Upper lobe of left lung (tissue), 4 donors: Measurements from ENCODE around the gene PALLD.

Experiments
- EP300 ChIP-seq, 4 donors: sonication (generic); formaldehyde crosslinking; IDR thresholded peaks; one replicate each; pipeline ENCODE4 v1.5.1; 2017; ENCODE audit warnings: antibody characterized with exemption in 4 of 4, control low read depth in 2 of 4
- POLR2A ChIP-seq, 4 donors: fragments of 450-650 bp; IDR thresholded peaks; one replicate each; pipeline ENCODE4 v1.5.1; 2016 to 2017; ENCODE audit warnings: antibody characterized with exemption in 4 of 4, mild to moderate bottlenecking in 2 of 4
- POLR2AphosphoS5 ChIP-seq, 2 donors: sonication (generic); formaldehyde crosslinking; IDR thresholded peaks; one replicate each; pipeline ENCODE4 v1.5.1; 2017; ENCODE audit warnings: antibody characterized with exemption in 2 of 2
- TF ChIP-seq, protein P1 (sequence below), 6 experiments: fragments of 450-650 bp in 4 of 6; fragments of 200-600 bp in 2 of 6; sonication (generic) in 2 of 6; IDR thresholded peaks; one replicate each; pipeline ENCODE4 v1.5.1; 2016 to 2019; ENCODE audit warnings: antibody characterized with exemption in 6 of 6

DNA sequence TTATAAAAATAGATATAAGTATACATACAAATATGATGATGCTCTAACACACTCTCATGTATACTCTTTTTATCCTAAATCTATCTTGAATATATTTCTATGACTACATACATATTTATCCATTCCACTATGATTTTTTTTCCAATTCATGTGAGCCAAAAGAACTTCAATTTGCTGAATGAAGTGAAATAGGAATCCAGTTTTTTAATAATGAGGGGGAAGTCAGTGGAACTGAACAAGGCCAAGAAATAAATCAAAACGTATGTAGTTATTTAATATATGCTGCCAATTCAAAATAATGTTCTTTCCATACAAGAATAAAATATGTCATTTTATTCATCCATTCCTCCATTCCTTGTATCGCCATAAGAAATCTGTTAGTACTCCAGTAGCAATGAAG, 6.1 kb upstream of the PALLD start:
- TF ChIP-seq POLR2AphosphoS5 (IDR thresholded peaks at IDR 0.05) = no peak
- TF ChIP-seq, protein P1, sequence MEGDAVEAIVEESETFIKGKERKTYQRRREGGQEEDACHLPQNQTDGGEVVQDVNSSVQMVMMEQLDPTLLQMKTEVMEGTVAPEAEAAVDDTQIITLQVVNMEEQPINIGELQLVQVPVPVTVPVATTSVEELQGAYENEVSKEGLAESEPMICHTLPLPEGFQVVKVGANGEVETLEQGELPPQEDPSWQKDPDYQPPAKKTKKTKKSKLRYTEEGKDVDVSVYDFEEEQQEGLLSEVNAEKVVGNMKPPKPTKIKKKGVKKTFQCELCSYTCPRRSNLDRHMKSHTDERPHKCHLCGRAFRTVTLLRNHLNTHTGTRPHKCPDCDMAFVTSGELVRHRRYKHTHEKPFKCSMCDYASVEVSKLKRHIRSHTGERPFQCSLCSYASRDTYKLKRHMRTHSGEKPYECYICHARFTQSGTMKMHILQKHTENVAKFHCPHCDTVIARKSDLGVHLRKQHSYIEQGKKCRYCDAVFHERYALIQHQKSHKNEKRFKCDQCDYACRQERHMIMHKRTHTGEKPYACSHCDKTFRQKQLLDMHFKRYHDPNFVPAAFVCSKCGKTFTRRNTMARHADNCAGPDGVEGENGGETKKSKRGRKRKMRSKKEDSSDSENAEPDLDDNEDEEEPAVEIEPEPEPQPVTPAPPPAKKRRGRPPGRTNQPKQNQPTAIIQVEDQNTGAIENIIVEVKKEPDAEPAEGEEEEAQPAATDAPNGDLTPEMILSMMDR (IDR thresholded peaks at IDR 0.05) = no peak
- TF ChIP-seq POLR2A (IDR thresholded peaks at IDR 0.05) = no peak
- no peak for TF ChIP-seq EP300 (IDR thresholded peaks at IDR 0.05)
